Stomach smooth muscle (tissue), 2 donors: Measurements from ENCODE around the gene COPS3.
"Not testable (repeated sequence)": the region's sequence is repeated elsewhere in the genome, so short reads cannot be mapped to it uniquely, and the experiment has no call there.

Experiments used
- H3K27ac ChIP-seq: one replicate; pipeline ENCODE4 v1.7.0; 2013; ENCODE audit warnings: mild to moderate bottlenecking, low read length, inconsistent platforms
- H3K27me3 ChIP-seq, 2 donors: one replicate each; pipeline ENCODE4 v1.7.0; 2013; ENCODE audit warnings: low read length in 2 of 2; ENCODE audit not compliant: insufficient read depth in 2 of 2, control insufficient read depth in 1 of 2
- H3K36me3 ChIP-seq, 2 donors: one replicate each; pipeline ENCODE4 v1.7.0; 2013; ENCODE audit warnings: low read length in 2 of 2; ENCODE audit not compliant: control insufficient read depth in 2 of 2, insufficient read depth in 2 of 2
- H3K4me1 ChIP-seq: one replicate; pipeline ENCODE4 v1.7.0; 2013; ENCODE audit warnings: low read length; ENCODE audit not compliant: control insufficient read depth, insufficient read depth
- H3K4me3 ChIP-seq, 2 donors: one replicate each; pipeline ENCODE4 v1.7.0; 2013; ENCODE audit warnings: low read length in 2 of 2
- H3K9ac ChIP-seq, 2 donors: one replicate each; pipeline ENCODE4 v1.7.0; 2013; ENCODE audit warnings: low read length in 2 of 2, mild to moderate bottlenecking in 1 of 2
- H3K9me3 ChIP-seq, 2 donors: one replicate each; pipeline ENCODE4 v1.7.0; 2013; ENCODE audit warnings: low read length in 2 of 2; ENCODE audit not compliant: control insufficient read depth in 2 of 2
- donor health status: healthy.
- donor health status: Pancreatic carcinoma.

COPS3 gene

DNA sequence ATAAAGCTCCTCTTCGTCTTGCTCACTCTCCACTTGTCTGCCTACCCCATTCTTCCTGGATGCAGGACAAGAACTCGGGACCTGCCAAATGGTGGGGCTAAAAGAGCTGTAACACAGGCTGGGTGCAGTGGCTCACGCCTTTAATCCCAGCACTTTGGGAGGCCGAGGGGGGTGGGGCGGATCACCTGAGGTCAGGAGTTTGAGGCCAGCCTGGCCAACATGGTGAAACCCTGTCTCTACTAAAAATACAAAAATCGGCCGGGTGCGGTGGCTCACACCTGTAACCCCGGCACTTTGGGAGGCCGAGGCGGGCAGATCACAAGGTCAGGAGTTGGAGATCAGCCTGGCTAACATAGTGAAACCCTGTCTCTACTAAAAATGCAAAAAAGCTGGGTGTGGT, 20.6 kb upstream of the COPS3 start:
- peaks cover 18% of the 10 kb centered on the region for H3K4me1 ChIP-seq
- H3K27me3 ChIP-seq, H3K9ac ChIP-seq, H3K4me3 ChIP-seq, H3K27ac ChIP-seq, H3K36me3 ChIP-seq, H3K9me3 ChIP-seq: not testable (repeated sequence)

DNA sequence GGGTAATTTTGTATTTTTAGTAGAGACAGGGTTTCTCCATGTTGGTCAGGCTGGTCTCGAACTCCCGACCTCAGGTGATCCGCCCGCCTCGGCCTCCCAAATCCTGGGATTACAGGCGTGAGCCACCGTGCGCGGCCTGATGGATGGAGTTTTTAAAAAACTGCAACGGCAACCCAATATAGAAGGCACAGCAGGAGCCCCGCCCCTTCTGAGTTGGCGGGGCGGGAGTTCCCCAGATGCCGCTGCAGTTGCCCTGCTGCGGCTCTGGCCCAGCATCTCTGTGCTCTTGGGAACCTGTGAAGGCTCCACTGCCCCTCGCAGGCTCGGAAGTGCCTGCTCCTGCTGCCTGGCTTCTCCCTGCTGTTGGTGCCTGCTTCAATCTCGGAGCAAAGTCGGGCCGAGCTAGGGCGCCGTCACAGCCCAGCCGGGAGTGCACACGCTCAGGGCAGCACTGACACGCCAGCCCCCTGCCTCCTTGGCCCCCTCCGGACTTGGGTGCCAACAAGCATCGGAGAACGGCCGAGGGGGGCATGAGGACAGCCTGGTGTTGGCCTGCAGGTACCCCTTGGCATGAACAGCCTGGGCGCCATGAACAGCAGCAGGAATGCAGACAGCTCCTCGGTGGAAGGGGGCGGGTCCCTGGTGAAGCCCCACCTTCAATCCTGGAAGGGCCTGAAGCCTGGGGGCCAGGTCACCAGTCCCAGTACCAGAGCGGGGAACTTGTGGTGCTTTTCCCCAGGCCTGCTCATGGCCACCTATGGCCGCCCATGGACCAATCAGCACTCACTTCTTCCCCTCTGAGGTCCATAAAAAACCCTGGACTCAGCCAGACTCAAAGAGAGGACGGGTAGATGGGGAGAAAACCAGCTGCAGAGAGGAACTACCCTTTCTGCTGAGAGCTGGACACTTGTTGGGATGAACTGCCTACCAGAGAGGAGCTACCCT, 19.9 kb upstream of the COPS3 start:
- Histone ChIP-seq H3K9me3 (no peaks in the 10 kb centered on the region), H3K27ac (peak overlapping the region; percentile 37), H3K27me3 (no peaks in the 10 kb centered on the region), H3K9ac (peak overlapping the region in 1 of 2 donors; percentile 28), H3K4me1 (peaks cover 18% of the 10 kb centered on the region), H3K36me3 (no peaks in the 10 kb centered on the region), H3K4me3 (peak overlapping the region; percentile 11 to 68)

GRCh38 chr17:17298108-17298507, 17.1 kb upstream of the COPS3 start:
- Histone ChIP-seq H3K4me3 (no peak overlapping the region), H3K27me3 (no peaks in the 10 kb centered on the region), H3K4me1 (peaks cover 12% of the 10 kb centered on the region), H3K36me3 (no peaks in the 10 kb centered on the region), H3K9me3 (no peaks in the 10 kb centered on the region), H3K9ac (no peak overlapping the region), H3K27ac (no peak overlapping the region)

DNA sequence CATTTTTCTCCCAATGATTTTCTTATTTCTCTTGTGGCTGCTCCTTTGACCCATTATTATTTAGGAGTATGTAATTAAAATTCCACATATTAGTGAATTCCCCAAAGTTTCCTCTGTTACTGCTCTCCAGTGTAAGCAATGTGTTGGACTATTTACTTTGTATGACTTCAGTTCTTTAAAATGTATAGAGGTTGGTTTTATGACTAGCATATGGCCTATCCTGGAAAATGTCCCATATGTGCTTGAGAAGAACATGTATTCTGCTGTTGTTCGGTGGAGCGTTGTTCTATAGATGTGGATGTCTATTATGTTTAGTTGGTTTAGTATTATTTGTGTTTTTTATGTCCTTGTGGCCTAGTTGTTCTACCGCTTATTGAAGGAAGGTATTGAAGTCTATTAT, 16.2 kb upstream of the COPS3 start:
- peaks cover 8% of the 10 kb centered on the region for H3K4me1 ChIP-seq
- H3K27ac ChIP-seq: no peak overlapping the region
- H3K27me3 ChIP-seq: no peaks in the 10 kb centered on the region
- no peak overlapping the region for H3K9ac ChIP-seq
- no peak overlapping the region for H3K4me3 ChIP-seq
- no peaks in the 10 kb centered on the region for H3K9me3 ChIP-seq
- no peaks in the 10 kb centered on the region for H3K36me3 ChIP-seq

DNA sequence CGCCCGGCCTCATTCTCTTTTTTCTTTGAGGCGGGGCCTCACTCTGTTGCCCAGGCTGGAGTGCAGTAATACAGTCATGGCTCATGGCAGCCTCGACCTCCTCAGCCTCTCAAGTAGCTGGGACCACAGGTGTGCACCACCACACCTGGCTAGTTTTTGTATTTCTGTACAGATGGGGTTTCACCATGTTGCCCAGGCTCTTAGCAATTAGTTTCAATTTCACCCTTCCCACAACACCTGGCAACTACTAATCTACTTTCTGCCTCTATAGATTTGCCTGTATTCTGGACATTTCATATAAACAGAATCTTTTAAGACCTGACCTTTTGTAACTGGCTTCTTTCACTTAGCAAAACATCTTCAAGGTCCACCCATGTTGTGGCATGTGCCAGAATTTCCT, 14.1 kb upstream of the COPS3 start:
- H3K4me1 ChIP-seq: no peaks in the 10 kb centered on the region
- H3K9me3 ChIP-seq: no peaks in the 10 kb centered on the region
- no peak overlapping the region for H3K9ac ChIP-seq
- H3K27me3 ChIP-seq: no peaks in the 10 kb centered on the region
- no peak overlapping the region for H3K4me3 ChIP-seq
- no peaks in the 10 kb centered on the region for H3K36me3 ChIP-seq
- H3K27ac ChIP-seq: no peak overlapping the region

GRCh38 chr17:17289701-17290100, 8.7 kb upstream of the COPS3 start:
- Histone ChIP-seq H3K4me1 (no peaks in the 10 kb centered on the region), H3K9ac (no peak overlapping the region), H3K4me3 (no peak overlapping the region), H3K9me3 (no peaks in the 10 kb centered on the region), H3K36me3 (no peaks in the 10 kb centered on the region), H3K27ac (no peak overlapping the region), H3K27me3 (no peaks in the 10 kb centered on the region)

- Histone ChIP-seq H3K4me3 (no peak overlapping the region), H3K4me1 (no peaks in the 10 kb centered on the region)
These were observed 8.0 kb upstream of the COPS3 start for GRCh38 chr17:17289086-17289485.

DNA sequence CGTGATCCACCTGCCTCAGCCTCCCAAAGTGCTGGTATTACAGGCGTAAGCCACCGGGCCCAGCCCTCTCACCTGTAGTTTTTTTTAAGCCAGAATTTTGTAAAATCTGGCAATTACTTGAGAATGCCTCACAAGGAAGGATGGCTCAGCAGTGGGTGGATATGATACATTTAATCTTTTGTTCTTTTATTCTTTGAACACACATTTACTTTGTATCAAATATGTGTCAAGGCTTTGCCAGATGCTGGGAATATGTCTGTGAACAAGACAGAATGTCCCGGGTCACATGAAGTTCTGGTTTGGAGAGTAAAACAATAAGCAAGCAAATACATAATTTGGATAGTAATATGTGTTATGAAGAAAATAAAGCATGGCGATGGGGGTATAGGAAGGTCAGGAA, 4.9 kb upstream of the COPS3 start:
- Histone ChIP-seq H3K36me3 (no peaks in the 10 kb centered on the region), H3K4me1 (peaks cover 6% of the 10 kb centered on the region), H3K9me3 (no peaks in the 10 kb centered on the region), H3K27me3 (no peaks in the 10 kb centered on the region), H3K4me3 (no peak overlapping the region), H3K9ac (no peak overlapping the region), H3K27ac (no peak overlapping the region)

More at GRCh38 chr17:17289086-17289485, 8.0 kb upstream of the COPS3 start:
- H3K9me3 ChIP-seq: no peaks in the 10 kb centered on the region
- H3K27ac ChIP-seq: no peak overlapping the region
- H3K36me3 ChIP-seq: no peaks in the 10 kb centered on the region
- no peaks in the 10 kb centered on the region for H3K27me3 ChIP-seq
- H3K9ac ChIP-seq: no peak overlapping the region

GRCh38 chr17:17279316-17279715, 1.7 kb downstream of the COPS3 start:
- peaks cover 2 to 5% of the 10 kb centered on the region in 2 donors for H3K36me3 ChIP-seq
- H3K9ac ChIP-seq: peak overlapping the region in 1 of 2 donors; percentile 95
- no peaks in the 10 kb centered on the region for H3K27me3 ChIP-seq
- no peaks in the 10 kb centered on the region for H3K9me3 ChIP-seq
- peak overlapping the region; percentile 13 to 93 for H3K4me3 ChIP-seq
- peaks cover 26% of the 10 kb centered on the region for H3K4me1 ChIP-seq
- H3K27ac ChIP-seq: no peak overlapping the region

- not testable (repeated sequence) for H3K27ac ChIP-seq, H3K4me3 ChIP-seq
These were observed 3.6 kb downstream of the COPS3 start for GRCh38 chr17:17277431-17277830.

DNA sequence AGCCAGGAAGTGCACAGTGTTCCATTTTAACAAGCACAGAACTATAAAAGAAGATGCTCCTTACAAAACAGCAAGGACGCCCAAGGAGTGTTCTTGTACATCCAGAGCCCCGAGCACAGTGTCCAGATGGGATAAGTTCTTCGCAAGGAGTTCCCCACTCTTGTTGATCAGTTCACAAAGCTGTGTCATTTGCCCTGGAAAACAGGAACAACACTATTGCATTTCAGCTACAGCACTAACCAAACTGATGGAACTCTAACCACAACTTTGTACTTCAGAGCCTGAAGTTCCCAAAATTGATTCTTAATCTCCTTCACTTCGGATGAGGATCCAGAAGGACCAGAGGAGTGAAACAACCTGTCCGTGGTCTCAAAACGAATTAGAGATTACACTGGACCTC, 5.1 kb downstream of the COPS3 start:
- Histone ChIP-seq H3K27me3 (no peaks in the 10 kb centered on the region), H3K9me3 (no peaks in the 10 kb centered on the region), H3K9ac (no peak overlapping the region), H3K4me3 (no peak overlapping the region), H3K36me3 (peaks cover 10 to 22% of the 10 kb centered on the region in 2 donors), H3K4me1 (peaks cover 20% of the 10 kb centered on the region), H3K27ac (no peak overlapping the region)

More at GRCh38 chr17:17277431-17277830, 3.6 kb downstream of the COPS3 start:
- H3K9ac ChIP-seq, H3K27me3 ChIP-seq, H3K9me3 ChIP-seq: not testable (repeated sequence)
- Histone ChIP-seq H3K4me1 (peaks cover 26% of the 10 kb centered on the region), H3K36me3 (peaks cover 9 to 20% of the 10 kb centered on the region in 2 donors)
